ENCODE measurements around the gene AP1G1. TPM values are rescaled to one million over a fixed set of nuclear protein-coding genes. Genes with fewer than 3 reads are reported as not detected.

AP1G1 gene
- total RNA-seq, 1 experiment from 2014 or later = 63.8 TPM

DNA sequence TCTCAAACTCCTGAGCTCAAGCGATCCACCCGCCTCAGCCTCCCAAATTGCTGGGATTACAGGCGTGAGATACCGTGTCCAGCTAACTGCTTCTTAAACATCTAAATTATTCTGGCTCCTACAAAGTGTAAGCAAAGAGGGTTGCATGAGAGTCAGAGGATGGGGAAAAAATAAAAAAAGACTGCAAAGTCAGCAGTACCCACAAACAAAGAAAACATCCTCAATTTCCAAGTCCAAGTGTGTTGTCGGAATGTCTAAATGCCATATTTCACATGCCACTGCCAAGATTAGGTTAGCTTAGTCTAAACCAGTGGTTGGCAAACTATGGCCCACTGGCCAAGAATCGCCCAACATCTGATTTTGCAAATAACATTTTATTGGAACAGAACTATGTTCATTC lies 71.1 kb downstream of the AP1G1 start:
- ChIA-PET POLR2A (no interaction called here), CTCF (no interaction called here)
- no peaks in the 10 kb centered on the region for H3K9me3 ChIP-seq (ENCODE audit: control insufficient read depth, insufficient read depth, low read depth, low read length)
- peaks cover 24% of the 10 kb centered on the region for H3K36me3 ChIP-seq (ENCODE audit: control insufficient read depth, insufficient read depth, low read length)
- no TSS peak for BruUV-seq (replicated peaks)
- no peak overlapping the region for H3K27ac ChIP-seq (ENCODE audit: low read length)
- in situ Hi-C loops (cut with HindIII; ENCODE audit: low pct_unique_long_range_greater_than_20kb, low sequenced_read_pairs) = no loop called here
- DNase-seq (ENCODE audit: low read depth, low spot score) (no peak), ATAC-seq (no peak)
- H3K27me3 ChIP-seq (ENCODE audit: control insufficient read depth, insufficient read depth, low read length) = no peaks in the 10 kb centered on the region
- TF ChIP-seq, protein P1, sequence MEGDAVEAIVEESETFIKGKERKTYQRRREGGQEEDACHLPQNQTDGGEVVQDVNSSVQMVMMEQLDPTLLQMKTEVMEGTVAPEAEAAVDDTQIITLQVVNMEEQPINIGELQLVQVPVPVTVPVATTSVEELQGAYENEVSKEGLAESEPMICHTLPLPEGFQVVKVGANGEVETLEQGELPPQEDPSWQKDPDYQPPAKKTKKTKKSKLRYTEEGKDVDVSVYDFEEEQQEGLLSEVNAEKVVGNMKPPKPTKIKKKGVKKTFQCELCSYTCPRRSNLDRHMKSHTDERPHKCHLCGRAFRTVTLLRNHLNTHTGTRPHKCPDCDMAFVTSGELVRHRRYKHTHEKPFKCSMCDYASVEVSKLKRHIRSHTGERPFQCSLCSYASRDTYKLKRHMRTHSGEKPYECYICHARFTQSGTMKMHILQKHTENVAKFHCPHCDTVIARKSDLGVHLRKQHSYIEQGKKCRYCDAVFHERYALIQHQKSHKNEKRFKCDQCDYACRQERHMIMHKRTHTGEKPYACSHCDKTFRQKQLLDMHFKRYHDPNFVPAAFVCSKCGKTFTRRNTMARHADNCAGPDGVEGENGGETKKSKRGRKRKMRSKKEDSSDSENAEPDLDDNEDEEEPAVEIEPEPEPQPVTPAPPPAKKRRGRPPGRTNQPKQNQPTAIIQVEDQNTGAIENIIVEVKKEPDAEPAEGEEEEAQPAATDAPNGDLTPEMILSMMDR (IDR thresholded peaks at IDR 0.05) = no peak
- TF ChIP-seq, protein P2, sequence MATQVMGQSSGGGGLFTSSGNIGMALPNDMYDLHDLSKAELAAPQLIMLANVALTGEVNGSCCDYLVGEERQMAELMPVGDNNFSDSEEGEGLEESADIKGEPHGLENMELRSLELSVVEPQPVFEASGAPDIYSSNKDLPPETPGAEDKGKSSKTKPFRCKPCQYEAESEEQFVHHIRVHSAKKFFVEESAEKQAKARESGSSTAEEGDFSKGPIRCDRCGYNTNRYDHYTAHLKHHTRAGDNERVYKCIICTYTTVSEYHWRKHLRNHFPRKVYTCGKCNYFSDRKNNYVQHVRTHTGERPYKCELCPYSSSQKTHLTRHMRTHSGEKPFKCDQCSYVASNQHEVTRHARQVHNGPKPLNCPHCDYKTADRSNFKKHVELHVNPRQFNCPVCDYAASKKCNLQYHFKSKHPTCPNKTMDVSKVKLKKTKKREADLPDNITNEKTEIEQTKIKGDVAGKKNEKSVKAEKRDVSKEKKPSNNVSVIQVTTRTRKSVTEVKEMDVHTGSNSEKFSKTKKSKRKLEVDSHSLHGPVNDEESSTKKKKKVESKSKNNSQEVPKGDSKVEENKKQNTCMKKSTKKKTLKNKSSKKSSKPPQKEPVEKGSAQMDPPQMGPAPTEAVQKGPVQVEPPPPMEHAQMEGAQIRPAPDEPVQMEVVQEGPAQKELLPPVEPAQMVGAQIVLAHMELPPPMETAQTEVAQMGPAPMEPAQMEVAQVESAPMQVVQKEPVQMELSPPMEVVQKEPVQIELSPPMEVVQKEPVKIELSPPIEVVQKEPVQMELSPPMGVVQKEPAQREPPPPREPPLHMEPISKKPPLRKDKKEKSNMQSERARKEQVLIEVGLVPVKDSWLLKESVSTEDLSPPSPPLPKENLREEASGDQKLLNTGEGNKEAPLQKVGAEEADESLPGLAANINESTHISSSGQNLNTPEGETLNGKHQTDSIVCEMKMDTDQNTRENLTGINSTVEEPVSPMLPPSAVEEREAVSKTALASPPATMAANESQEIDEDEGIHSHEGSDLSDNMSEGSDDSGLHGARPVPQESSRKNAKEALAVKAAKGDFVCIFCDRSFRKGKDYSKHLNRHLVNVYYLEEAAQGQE (IDR thresholded peaks at IDR 0.05; ENCODE audit: insufficient read depth in 1 of 2, low read depth in 2 of 2, low read length in 1 of 2) = no peak
- TF ChIP-seq TCF7L2 (IDR thresholded peaks at IDR 0.05; ENCODE audit: low read depth, low read length) = no peak
- no peak for TF ChIP-seq POLR2AphosphoS5 (IDR thresholded peaks at IDR 0.05; ENCODE audit: low read depth, low read length)
- no peak for TF ChIP-seq SIN3A (IDR thresholded peaks at IDR 0.05; ENCODE audit: borderline replicate concordance, insufficient read depth, low read depth, low read length)
- no peaks in the 10 kb centered on the region for H3K4me1 ChIP-seq (ENCODE audit: control insufficient read depth, insufficient read depth, low read length)
- no peak overlapping the region for H3K4me3 ChIP-seq (ENCODE audit: low read depth in 2 of 2, low read length in 2 of 2)
- intact Hi-C loops (cut with micrococcal nuclease; ENCODE audit: unreplicated experiment) = no loop called here

DNA sequence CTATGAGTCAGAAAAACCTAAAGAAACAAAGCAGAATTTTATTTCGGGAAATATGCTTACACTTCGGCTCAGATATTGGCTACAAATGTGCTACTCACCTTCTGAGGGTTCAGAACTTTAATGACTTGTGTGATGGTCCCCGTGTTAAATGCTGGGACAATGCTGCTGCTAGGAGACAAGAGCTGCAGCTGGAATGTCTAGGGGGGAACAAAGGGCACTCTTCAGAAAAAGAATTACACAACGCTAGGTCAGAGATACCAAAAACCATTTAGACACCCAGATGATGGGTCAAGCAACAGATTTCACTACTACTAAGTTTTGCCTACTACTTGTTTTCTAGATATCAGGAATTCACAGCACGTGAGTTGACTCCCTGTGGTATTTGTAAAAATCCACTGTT lies 74.1 kb downstream of the AP1G1 start:
- intact Hi-C loops (cut with micrococcal nuclease; ENCODE audit: unreplicated experiment) = no loop called here
- no TSS peak for BruUV-seq (replicated peaks)
- no peaks in the 10 kb centered on the region for H3K4me1 ChIP-seq (ENCODE audit: control insufficient read depth, insufficient read depth, low read length)
- TF ChIP-seq, protein P2 (IDR thresholded peaks at IDR 0.05; ENCODE audit: insufficient read depth in 1 of 2, low read depth in 2 of 2, low read length in 1 of 2) = no peak
- no peak for TF ChIP-seq POLR2AphosphoS5 (IDR thresholded peaks at IDR 0.05; ENCODE audit: low read depth, low read length)
- TF ChIP-seq TCF7L2 (IDR thresholded peaks at IDR 0.05; ENCODE audit: low read depth, low read length) = no peak
- TF ChIP-seq SIN3A (IDR thresholded peaks at IDR 0.05; ENCODE audit: borderline replicate concordance, insufficient read depth, low read depth, low read length) = no peak
- TF ChIP-seq, protein P1 (IDR thresholded peaks at IDR 0.05) = no peak
- no peak overlapping the region for H3K4me3 ChIP-seq (ENCODE audit: low read depth in 2 of 2, low read length in 2 of 2)
- DNase-seq (ENCODE audit: low read depth, low spot score) (no peak), ATAC-seq (no peak)
- CTCF ChIA-PET = no interaction called here
- peaks cover 19% of the 10 kb centered on the region for H3K36me3 ChIP-seq (ENCODE audit: control insufficient read depth, insufficient read depth, low read length)
- H3K27me3 ChIP-seq (ENCODE audit: control insufficient read depth, insufficient read depth, low read length) = no peaks in the 10 kb centered on the region
- H3K27ac ChIP-seq (ENCODE audit: low read length) = no peak overlapping the region
- POLR2A ChIA-PET = no interaction called here
- in situ Hi-C loops (cut with HindIII; ENCODE audit: low pct_unique_long_range_greater_than_20kb, low sequenced_read_pairs) = no loop called here
- no peaks in the 10 kb centered on the region for H3K9me3 ChIP-seq (ENCODE audit: control insufficient read depth, insufficient read depth, low read depth, low read length)
